Stimulated activated CD4-positive, alpha-beta T cell treated with anti-CD3 and anti-CD28 coated beads, Interleukin-1b, Interleukin-23, amount 100 ng/mL, for 1 hour (primary cell): ENCODE measurements around the gene ECM2.

ENCODE experiments used
- DNase-seq, 2 donors: peaks; one replicate each; pipeline ENCODE4 v3.0.0-alpha.2; 2020; ENCODE audit warnings: low read depth in 2 of 2

Gene ECM2

GRCh38 chr9:92467041-92467440 lies 68.7 kb downstream of the ECM2 start:
- DNase-seq = no peak

- DNase-seq = no peak
Measured at GRCh38 chr9:92463984-92464383, 71.8 kb downstream of the ECM2 start.

- no peak for DNase-seq
Measured at GRCh38 chr9:92463387-92463786, 72.4 kb downstream of the ECM2 start.

GRCh38 chr9:92457576-92457975 lies 78.2 kb downstream of the ECM2 start:
- no peak for DNase-seq

GRCh38 chr9:92455217-92455616 lies 80.6 kb downstream of the ECM2 start:
- no peak for DNase-seq

GRCh38 chr9:92446536-92446935 lies 89.3 kb downstream of the ECM2 start:
- no peak for DNase-seq
